ENCODE results near the gene ZBTB16.

GRCh38 chr11:114280696-114281095 lies 221.2 kb downstream of the ZBTB16 start:
- no peak for TF ChIP-seq ZNF24 (tag by site-specific recombination; IDR thresholded peaks at IDR 0.05)
- TF ChIP-seq ZNF26 (tag by site-specific recombination; IDR thresholded peaks at IDR 0.05), result no peak
- TF ChIP-seq ZNF155 (tag by site-specific recombination; IDR thresholded peaks at IDR 0.05), result no peak
- TF ChIP-seq CTCF (tag by site-specific recombination; IDR thresholded peaks at IDR 0.05), result peak; percentile 69; the same call in 1 of the 2 replicates
- TF ChIP-seq ZNF274 (IDR thresholded peaks at IDR 0.05; ENCODE audit: low read length), result no peak
- no peak for TF ChIP-seq ZNF274 (tag by site-specific recombination; IDR thresholded peaks at IDR 0.05; ENCODE audit: borderline replicate concordance)
- TF ChIP-seq ZEB2 (tag by site-specific recombination; IDR thresholded peaks at IDR 0.05), result no peak
- TF ChIP-seq ZNF132 (tag by site-specific recombination; IDR thresholded peaks at IDR 0.05; ENCODE audit: borderline replicate concordance), result no peak
- no peak for TF ChIP-seq TCF7L2 (IDR thresholded peaks at IDR 0.05; ENCODE audit: borderline replicate concordance, low read depth, low read length)
- no peak for TF ChIP-seq ZNF239 (tag by site-specific recombination; IDR thresholded peaks at IDR 0.05)
- no peak for TF ChIP-seq KLF9 (tag by site-specific recombination; IDR thresholded peaks at IDR 0.05; ENCODE audit: low read depth)

Measured in HEK293 (cell line).